ENCODE measurements around the gene LRRC58.

GRCh38 chr3:120364101-120364500, 14.9 kb upstream of the LRRC58 start:
- TF ChIP-seq, protein P1, sequence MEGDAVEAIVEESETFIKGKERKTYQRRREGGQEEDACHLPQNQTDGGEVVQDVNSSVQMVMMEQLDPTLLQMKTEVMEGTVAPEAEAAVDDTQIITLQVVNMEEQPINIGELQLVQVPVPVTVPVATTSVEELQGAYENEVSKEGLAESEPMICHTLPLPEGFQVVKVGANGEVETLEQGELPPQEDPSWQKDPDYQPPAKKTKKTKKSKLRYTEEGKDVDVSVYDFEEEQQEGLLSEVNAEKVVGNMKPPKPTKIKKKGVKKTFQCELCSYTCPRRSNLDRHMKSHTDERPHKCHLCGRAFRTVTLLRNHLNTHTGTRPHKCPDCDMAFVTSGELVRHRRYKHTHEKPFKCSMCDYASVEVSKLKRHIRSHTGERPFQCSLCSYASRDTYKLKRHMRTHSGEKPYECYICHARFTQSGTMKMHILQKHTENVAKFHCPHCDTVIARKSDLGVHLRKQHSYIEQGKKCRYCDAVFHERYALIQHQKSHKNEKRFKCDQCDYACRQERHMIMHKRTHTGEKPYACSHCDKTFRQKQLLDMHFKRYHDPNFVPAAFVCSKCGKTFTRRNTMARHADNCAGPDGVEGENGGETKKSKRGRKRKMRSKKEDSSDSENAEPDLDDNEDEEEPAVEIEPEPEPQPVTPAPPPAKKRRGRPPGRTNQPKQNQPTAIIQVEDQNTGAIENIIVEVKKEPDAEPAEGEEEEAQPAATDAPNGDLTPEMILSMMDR (IDR thresholded peaks at IDR 0.05; ENCODE audit: insufficient read depth, low read depth, low read length) = no peak
- no peak for TF ChIP-seq EZH2 (IDR thresholded peaks at IDR 0.05; ENCODE audit: insufficient read depth, low read length)
